Spleen (tissue), 11 donors: ENCODE measurements around the gene ELFN1. TPM values are rescaled to one million over a fixed set of nuclear protein-coding genes. Genes with fewer than 3 reads are reported as not detected.

Source experiments
- DNase-seq: peaks from one replicate; pipeline ENCODE4 v3.0.0-alpha.2; 2020
- H3K27ac ChIP-seq, 8 donors: fragments of 200-600 bp; sonication (generic) in 7 of 8; 1 replicate in 4 of 8; 2 replicates in 4 of 8; pipeline versions ENCODE4 v1.5.0 to v1.8.0; 2016 to 2021; ENCODE audit warnings: inconsistent platforms in 4 of 8, mild to moderate bottlenecking in 4 of 8, moderate library complexity in 1 of 8
- H3K27me3 ChIP-seq, 7 donors: fragments of 200-600 bp; sonication (generic) in 6 of 7; replicated peaks in 1 of 7; 1 replicate in 4 of 7; 2 replicates in 3 of 7; pipeline versions ENCODE4 v1.5.0 to v1.8.0; 2016 to 2021; ENCODE audit warnings: inconsistent platforms in 3 of 7, mild to moderate bottlenecking in 1 of 7
- H3K36me3 ChIP-seq, 6 donors: fragments of 200-600 bp; sonication (generic) in 5 of 6; 1 replicate in 4 of 6; 2 replicates in 2 of 6; pipeline versions ENCODE4 v1.5.0 to v1.8.0; 2016 to 2021; ENCODE audit warnings: inconsistent platforms in 2 of 6
- H3K4me1 ChIP-seq, 6 donors: fragments of 200-600 bp; sonication (generic) in 5 of 6; 1 replicate in 3 of 6; 2 replicates in 3 of 6; pipeline versions ENCODE4 v1.5.0 to v1.8.0; 2016 to 2021; ENCODE audit warnings: inconsistent platforms in 3 of 6
- H3K4me3 ChIP-seq, 8 donors: fragments of 200-600 bp; sonication (generic) in 7 of 8; 1 replicate in 4 of 8; 2 replicates in 4 of 8; pipeline versions ENCODE4 v1.5.0 to v1.8.0; 2016 to 2021; ENCODE audit warnings: inconsistent platforms in 4 of 8, mild to moderate bottlenecking in 4 of 8, moderate library complexity in 2 of 8
- H3K9me3 ChIP-seq, 8 donors: fragments of 200-600 bp; sonication (generic) in 7 of 8; 1 replicate in 4 of 8; 2 replicates in 4 of 8; pipeline versions ENCODE4 v1.5.0 to v1.8.0; 2016 to 2021; ENCODE audit warnings: inconsistent platforms in 4 of 8
- CTCF ChIP-seq, 11 experiments: fragments of 200-600 bp in 7 of 11; fragments of 450-650 bp in 4 of 11; sonication (generic) in 4 of 11; IDR thresholded peaks in 8 of 11; conservative IDR thresholded peaks in 3 of 11; 1 replicate in 7 of 11; 2 replicates in 4 of 11; pipeline versions ENCODE4 v1.4.0 to v1.8.0; 2016 to 2021; ENCODE audit warnings: antibody characterized with exemption in 11 of 11, inconsistent platforms in 4 of 11, mild to moderate bottlenecking in 1 of 11
- POLR2A ChIP-seq, 3 donors: fragments of 450-650 bp; IDR thresholded peaks; one replicate each; pipeline ENCODE4 v1.5.1; 2017; ENCODE audit warnings: antibody characterized with exemption in 3 of 3, mild to moderate bottlenecking in 1 of 3
- POLR2AphosphoS5 ChIP-seq, 3 donors: sonication (generic); formaldehyde crosslinking; IDR thresholded peaks; one replicate each; pipeline ENCODE4 v1.5.1; 2017; ENCODE audit warnings: antibody characterized with exemption in 3 of 3
- WGBS, 5 donors: extraction: QIAGEN DNeasy Blood & Tissue Kit in 3 of 5; methylation state at CpG; one replicate each; pipeline versions ENCODE4 v1.1.5 to v1.1.7; 2013 to 2018; 5-methylcytosine and 5-hydroxymethylcytosine counted together
- intact Hi-C: fragments of 100-400 bp; cut with DNase I; formaldehyde crosslinking; loops from one replicate; pipeline ENCODE4 v1.15.0; 2023; ENCODE audit warnings: low total_unique reads
- polyA plus RNA-seq, 3 donors: library from polyadenylated mRNA; stranded (reverse); fragments of 200-250 nt; gene quantifications; one replicate each; pipeline ENCODE4 v1.2.1, GENCODE V29; 2013
- total RNA-seq, 7 donors: library from RNA; depleted of rRNA in 3 of 7; stranded (reverse); fragments of >200 nt in 3 of 7; fragmentation: NEBNext Ultra II Directional in 4 of 7; extraction: Animal tissue kit (Norgen Biotek cat#: 25700) in 4 of 7; gene quantifications; one replicate each; pipeline versions ENCODE4 v1.1.0 to v1.2.1, GENCODE V29; 2016 to 2021
- donor health status: healthy with polysubstance abuse.
- donor health status: DM: no; HTN: no; CAD: no; lungs with moderate emphysema.
- donor health status: DM: no; HTN: no; CAD: no.
- donor health status: Bipolar disorder and iron deficiency.
- donor health status: healthy.
- donor health status: DM: no; HTN: no; CAD: no.
- donor health status: DM: yes; HTN: yes; CAD: no.

The ELFN1 gene
- total and polyA plus RNA-seq, 10 donors = 0.22 to 3.9 (median 2.4) TPM

GRCh38 chr7:1677206-1678080, 7.4 kb downstream of the ELFN1 start:
- TF ChIP-seq CTCF (IDR thresholded peaks at IDR 0.05 in 8 of 11, conservative IDR thresholded peaks at IDR 0.05 in 3 of 11) (no peak), POLR2A (IDR thresholded peaks at IDR 0.05) (no peak), POLR2AphosphoS5 (IDR thresholded peaks at IDR 0.05) (no peak)
- H3K4me1 ChIP-seq = no peaks in the 10 kb centered on the region
- H3K27me3 ChIP-seq = peaks cover 0 to 64% (median 12%) of the 10 kb centered on the region in 7 donors
- H3K27ac ChIP-seq = no peak overlapping the region
- H3K9me3 ChIP-seq = peaks cover 0 to 11% (median 5%) of the 10 kb centered on the region in 8 donors
- WGBS, 5 donors = 73 to 81% (median 79%) methylated on average over 25 of the region's 25 CpGs
- DNase-seq = peak; percentile 47
- intact Hi-C loops = no loop called here
- no peaks in the 10 kb centered on the region for H3K36me3 ChIP-seq
- no peak overlapping the region for H3K4me3 ChIP-seq

- 76 to 90% (median 88%) methylated on average over 10 to 13 of the region's 13 CpGs for WGBS, 5 donors
- intact Hi-C loops = no loop called here
- Histone ChIP-seq H3K27ac (no peak overlapping the region), H3K4me1 (no peaks in the 10 kb centered on the region), H3K27me3 (peaks cover 0 to 57% (median 12%) of the 10 kb centered on the region in 7 donors), H3K9me3 (peaks cover 0 to 18% (median 12%) of the 10 kb centered on the region in 8 donors), H3K36me3 (no peaks in the 10 kb centered on the region), H3K4me3 (no peak overlapping the region)
- no peak for DNase-seq
- TF ChIP-seq POLR2AphosphoS5 (IDR thresholded peaks at IDR 0.05) = no peak
- no peak for TF ChIP-seq POLR2A (IDR thresholded peaks at IDR 0.05)
- TF ChIP-seq CTCF (IDR thresholded peaks at IDR 0.05 in 8 of 11, conservative IDR thresholded peaks at IDR 0.05 in 3 of 11) = no peak
These were observed 8.0 kb downstream of the ELFN1 start for GRCh38 chr7:1678081-1678543.

- intact Hi-C loops = no loop called here
- peaks cover 0 to 24% (median 18%) of the 10 kb centered on the region in 8 donors for H3K9me3 ChIP-seq
- H3K27ac ChIP-seq = no peak overlapping the region
- no peak overlapping the region for H3K4me3 ChIP-seq
- H3K27me3 ChIP-seq = peaks cover 0 to 51% (median 6%) of the 10 kb centered on the region in 7 donors
- DNase-seq = no peak
- TF ChIP-seq POLR2AphosphoS5 (IDR thresholded peaks at IDR 0.05) = no peak
- TF ChIP-seq POLR2A (IDR thresholded peaks at IDR 0.05) = no peak
- TF ChIP-seq CTCF (IDR thresholded peaks at IDR 0.05 in 8 of 11, conservative IDR thresholded peaks at IDR 0.05 in 3 of 11) = no peak
- WGBS, 5 donors = 87 to 93% (median 91%) methylated on average over 29 to 30 of the region's 30 CpGs
- no peaks in the 10 kb centered on the region for H3K4me1 ChIP-seq
- H3K36me3 ChIP-seq = no peaks in the 10 kb centered on the region
These were observed 8.7 kb downstream of the ELFN1 start for GRCh38 chr7:1678571-1679325.
